AG10803 (cell line): ENCODE measurements around the gene PRKRIP1.

ENCODE experiments used
- DNase-seq: peaks from one replicate; pipeline ENCODE4 v3.0.0; 2010; ENCODE audit warnings: low read depth
- H3K4me3 ChIP-seq: 2 replicates; pipeline ENCODE4 v1.5.1; 2011; ENCODE audit warnings: mild to moderate bottlenecking, low read length, control low read depth
- CTCF ChIP-seq: conservative IDR thresholded peaks from 2 replicates; pipeline ENCODE4 v1.5.1; 2011; ENCODE audit warnings: mild to moderate bottlenecking, low read length, control low read depth, inconsistent platforms

PRKRIP1 gene

GRCh38 chr7:102436118-102436517, 40.0 kb downstream of the PRKRIP1 start:
- DNase-seq = no peak

GRCh38 chr7:102439963-102440795, 44.0 kb downstream of the PRKRIP1 start:
- peak; percentile 71 for DNase-seq

More at GRCh38 chr7:102436118-102436517, 40.0 kb downstream of the PRKRIP1 start:
- no peak for TF ChIP-seq CTCF
- H3K4me3 ChIP-seq = no peak overlapping the region

GRCh38 chr7:102444961-102445673, 49.0 kb downstream of the PRKRIP1 start:
- no peak for TF ChIP-seq CTCF
- H3K4me3 ChIP-seq = no peak overlapping the region
- no peak for DNase-seq

More at GRCh38 chr7:102439963-102440795, 44.0 kb downstream of the PRKRIP1 start:
- TF ChIP-seq CTCF = no peak
- H3K4me3 ChIP-seq = no peak overlapping the region

- DNase-seq = no peak
- H3K4me3 ChIP-seq = no peak overlapping the region
- no peak for TF ChIP-seq CTCF
Observed at GRCh38 chr7:102445674-102446071, 49.5 kb downstream of the PRKRIP1 start.

GRCh38 chr7:102446387-102447156, 50.4 kb downstream of the PRKRIP1 start:
- TF ChIP-seq CTCF = no peak
- no peak overlapping the region for H3K4me3 ChIP-seq
- DNase-seq = no peak

GRCh38 chr7:102447311-102447710, 51.1 kb downstream of the PRKRIP1 start:
- DNase-seq = no peak
- TF ChIP-seq CTCF = no peak
- no peak overlapping the region for H3K4me3 ChIP-seq
